NCI-H2107 treated with DMSO at 0.1 percent for 48 hours (cell line): ENCODE data around the gene GPR39.

ENCODE experiments used
- DNase-seq: peaks from one replicate; lab custom pipeline; 2025; ENCODE audit not compliant: unreplicated experiment; lab: John Stamatoyannopoulos, UW

The GPR39 gene

DNA sequence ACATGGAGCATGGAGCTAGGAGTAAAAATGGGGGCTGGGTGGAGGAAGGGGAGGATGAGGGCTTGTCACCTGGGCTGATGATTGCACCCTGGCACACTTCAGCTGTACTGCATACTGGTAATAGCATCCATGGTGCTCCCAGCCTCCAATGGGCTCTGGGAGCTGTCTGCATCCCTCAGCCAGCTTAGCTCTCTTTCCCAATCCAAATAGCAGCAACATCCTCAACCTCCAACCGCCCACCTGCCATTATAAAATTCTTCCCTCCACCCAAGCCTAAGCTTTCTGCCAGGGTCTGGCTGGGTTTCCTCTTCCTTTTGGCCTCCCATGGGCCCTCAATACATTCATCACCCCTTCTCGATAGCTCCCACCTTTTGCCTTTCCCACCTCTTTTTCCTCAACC is 143.3 kb downstream of the GPR39 start:
- no peak for DNase-seq

DNA sequence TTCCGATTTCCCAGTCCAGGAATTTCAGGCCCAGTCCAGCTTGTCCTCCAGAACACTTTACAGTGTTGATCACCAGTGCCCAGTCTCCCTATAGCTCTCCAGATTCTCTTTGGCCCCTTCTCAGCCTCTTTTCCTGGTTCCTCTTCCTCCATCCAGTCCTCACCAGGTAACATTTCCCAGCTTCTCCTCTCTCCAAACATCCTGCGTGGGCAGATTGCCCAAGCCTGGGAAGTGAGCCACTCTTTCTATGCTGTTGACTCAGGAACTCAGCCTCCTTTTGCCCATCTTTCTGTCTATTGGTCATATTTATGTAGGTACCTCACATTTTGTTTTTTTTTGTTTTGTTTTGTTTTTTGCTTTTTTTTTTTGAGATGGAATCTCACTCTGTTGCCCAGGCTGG is 144.0 kb downstream of the GPR39 start:
- no peak for DNase-seq

DNA sequence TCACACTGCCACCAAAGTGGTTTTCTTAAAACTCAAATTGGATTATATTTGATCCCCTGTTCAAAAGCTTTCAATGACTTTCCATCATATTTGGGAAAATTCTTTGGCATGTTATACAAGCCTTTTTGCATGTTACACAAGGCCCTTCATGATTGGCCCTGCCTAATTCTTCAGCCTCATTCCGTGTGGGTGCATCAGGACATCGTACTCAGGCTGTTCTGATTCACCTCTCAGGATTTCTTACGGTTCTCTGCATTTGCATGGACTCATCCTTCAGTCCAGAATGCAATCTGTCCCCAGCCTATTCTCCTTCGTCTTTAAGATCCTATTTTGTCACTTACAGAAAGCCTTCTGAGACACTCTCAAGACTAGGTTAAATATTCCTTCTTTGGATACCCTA is 145.6 kb downstream of the GPR39 start:
- no peak for DNase-seq

DNA sequence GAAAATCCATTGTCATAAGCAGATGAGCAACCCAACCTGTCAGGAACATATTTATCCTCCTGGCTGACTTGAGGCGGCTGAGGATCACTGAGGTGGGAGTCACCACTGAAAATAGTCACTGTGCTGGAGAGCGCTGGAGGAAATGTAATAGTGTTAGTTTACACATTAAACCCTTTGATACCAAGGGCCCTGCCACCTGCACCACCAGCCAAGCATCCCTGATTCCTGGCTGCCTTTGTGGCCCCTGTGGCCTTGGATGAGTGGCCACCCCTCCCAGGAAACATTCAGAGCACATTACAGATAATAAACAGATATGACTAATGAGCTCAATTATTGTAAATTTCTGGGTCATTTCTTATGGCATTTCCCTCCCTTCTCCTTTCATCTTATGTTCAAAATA is 147.5 kb downstream of the GPR39 start:
- no peak for DNase-seq

DNA sequence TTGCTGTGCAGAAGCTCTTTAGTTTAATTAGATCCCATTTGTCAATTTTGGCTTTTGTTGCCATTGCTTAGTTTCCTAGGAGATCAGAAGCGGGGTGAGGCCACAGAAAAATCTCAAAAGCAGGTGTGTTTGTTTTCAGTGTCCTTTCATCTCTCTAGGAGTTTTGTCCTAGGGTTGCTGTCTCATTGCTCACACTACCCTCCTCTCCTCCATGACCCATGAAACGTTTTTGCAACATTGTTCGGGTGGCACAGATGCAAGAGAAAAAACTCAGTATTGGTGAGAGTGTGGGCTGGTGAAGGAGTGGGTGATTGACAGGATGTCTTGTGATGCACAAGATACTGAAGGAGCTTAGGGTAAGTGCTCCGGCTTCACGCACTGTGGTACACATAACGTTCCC is 149.8 kb downstream of the GPR39 start:
- DNase-seq, result no peak

DNA sequence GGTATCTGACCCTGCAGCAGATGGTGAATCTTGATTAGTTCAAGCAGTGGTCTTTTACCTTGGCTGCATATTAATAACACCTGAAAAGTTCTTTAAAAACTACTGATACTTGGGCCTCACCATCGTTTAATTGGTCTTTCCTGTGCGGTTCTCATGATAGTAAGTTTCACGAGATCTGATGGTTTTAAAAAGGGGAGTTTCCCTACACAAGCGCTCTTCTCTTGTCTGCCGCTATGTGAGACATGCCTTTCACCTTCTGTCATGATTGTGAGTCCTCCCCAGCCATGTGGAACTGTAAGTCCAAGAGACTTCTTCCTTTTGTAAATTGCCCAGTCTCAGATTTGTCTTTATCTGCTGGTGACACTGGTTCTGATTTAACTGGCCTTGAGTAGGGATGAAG is 151.1 kb downstream of the GPR39 start:
- DNase-seq, result no peak

DNA sequence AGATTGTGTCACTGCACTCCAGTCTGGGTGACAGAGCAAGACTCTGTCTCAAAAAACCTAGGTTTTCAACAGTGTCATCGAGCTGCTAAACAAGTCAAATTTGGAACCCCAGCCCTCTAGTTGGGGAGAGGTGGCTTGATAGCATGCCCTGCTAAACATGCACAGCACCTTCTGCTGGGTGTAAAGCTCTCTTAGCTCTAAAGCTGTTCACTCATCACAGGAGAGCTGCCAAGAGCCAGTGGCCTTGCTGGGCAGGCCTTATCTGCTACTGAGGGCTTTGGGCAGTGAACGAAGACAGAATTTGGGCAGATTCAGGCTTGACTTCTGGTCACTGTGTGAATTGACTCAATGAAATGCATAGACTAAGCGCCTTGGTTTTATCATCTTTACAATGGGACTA is 152.1 kb downstream of the GPR39 start:
- no peak for DNase-seq

DNA sequence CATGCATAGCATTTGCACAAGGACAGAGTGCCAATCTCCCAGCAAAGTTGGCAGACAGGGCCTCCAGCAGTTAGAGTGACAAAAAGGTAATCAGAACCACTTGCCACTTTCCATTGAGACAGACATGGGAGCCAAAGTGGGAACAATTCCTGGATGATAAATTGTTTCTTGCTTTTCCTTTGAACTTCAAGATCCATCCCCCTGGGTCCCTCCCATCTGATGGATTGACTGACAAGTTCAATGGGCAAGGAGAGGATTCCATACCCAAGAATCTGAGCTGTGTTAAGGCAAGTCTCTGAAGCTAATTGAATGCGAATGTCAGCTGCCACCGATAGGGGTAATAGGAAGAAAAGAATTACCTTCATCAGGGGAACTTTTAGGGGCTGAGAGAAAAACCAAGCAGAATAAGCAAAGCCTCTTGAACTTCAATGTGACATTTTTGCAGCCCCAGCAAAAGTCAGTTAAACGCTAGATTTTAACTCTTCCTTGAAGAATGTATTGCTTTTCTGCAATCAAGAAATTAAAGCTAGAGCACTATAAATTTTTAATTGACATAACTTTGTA is 156.9 kb downstream of the GPR39 start:
- no peak for DNase-seq

DNA sequence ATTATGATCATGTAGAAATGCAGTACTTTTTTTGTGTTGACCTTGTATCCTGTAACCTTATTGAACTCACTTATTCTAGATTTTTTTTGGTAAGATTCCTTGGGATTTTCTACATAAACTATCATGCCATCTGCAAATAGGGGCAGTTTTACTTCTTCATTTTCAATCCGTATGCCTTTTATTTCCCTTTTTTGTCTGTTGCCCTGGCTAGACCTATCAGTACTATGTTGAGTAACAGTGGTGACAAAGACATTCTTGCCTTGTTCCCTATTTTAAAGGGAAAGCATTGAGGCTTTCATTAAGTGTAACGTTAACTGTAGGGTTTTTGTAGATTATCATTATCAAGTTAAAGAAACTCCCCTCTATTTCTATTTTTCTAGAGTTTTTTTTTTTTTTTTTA is 161.1 kb downstream of the GPR39 start:
- no peak for DNase-seq

DNA sequence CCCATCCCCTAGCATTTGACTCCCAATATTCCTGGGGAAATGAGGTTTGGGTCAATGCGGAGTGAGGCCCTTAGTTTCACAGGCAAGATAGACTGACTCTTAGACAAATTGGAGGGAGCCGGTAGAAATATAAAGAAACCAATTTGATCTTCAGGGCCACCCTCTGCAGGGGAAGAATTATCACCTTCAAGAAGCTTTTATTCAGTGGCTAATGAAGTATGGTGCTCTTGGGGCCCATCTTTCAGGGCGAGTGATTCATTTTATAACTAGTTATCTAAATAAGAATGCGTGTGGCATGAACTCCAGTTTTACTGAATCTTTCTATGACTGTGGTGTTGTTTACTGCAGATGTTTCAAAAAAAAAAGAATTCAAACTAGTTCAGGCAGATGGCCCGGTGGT is 165.0 kb downstream of the GPR39 start:
- no peak for DNase-seq

DNA sequence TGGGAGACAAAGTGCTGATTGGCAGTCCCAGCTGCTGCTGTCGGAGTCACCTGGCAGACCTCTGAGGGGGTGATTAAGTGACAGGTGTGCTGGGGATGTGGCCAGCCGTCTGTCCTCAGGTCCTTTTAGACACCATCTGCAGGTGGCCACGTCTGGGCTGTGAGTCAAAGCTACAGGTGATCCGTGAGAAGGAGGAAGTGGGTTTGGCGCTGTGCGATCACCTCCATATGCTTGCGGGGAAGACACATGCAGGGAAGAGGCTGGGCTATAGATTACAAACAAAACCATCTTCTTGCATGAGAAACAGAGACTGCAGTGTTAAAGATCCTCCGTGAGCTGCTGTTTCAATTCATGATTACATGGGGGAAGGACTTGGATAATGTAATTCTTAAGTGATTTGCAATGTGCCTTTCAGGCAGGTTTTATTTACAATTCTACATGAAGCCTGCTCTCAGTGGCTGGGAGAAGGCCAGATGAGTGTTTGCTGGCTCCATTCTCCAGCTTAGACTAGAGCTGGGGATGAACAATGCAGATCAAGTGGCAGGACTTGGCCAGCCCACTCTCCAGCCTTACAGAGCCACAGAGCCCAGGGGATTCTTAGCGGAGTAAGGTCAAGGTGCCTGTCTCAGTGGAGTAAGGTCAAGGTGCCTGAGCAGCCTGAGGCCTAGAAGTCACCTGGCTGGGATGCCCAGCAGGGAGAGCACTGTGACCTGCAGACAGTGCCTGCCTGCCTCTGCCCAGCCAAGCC is 165.6 kb downstream of the GPR39 start:
- DNase-seq, result peak; percentile 96

DNA sequence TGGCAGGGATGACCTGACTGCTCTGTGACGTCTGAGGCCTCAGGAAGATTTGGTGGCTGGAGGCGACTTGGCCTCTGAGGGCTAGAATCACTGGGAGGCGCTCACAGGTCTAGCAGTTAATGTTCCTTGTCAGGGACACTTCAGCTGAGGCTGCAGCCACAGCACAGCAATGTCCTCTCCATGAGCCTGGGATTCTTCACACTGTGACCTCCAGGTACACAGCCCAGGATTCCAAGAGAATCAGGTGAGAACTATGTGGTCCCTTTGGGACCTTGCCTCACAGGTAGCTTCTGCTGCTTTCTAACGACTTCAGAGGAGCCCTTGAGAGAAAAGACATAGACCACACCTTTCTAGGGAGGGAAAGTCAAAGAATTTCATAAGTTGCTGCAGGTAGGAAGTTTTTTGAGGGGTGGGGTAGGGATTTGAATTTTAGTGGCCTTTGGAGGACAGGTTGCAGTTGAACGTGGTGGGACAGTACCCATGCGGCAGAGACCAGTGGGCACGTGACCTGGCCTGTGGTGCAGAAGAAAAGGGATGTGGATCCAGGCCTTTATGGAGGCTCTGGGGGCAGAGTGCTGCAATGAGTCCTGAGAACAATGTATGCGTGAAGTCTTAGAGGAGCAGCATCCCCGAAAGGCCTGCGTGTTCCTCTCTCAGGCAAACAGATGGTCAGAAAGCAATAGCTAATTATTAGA is 167.2 kb downstream of the GPR39 start:
- DNase-seq, result no peak

DNA sequence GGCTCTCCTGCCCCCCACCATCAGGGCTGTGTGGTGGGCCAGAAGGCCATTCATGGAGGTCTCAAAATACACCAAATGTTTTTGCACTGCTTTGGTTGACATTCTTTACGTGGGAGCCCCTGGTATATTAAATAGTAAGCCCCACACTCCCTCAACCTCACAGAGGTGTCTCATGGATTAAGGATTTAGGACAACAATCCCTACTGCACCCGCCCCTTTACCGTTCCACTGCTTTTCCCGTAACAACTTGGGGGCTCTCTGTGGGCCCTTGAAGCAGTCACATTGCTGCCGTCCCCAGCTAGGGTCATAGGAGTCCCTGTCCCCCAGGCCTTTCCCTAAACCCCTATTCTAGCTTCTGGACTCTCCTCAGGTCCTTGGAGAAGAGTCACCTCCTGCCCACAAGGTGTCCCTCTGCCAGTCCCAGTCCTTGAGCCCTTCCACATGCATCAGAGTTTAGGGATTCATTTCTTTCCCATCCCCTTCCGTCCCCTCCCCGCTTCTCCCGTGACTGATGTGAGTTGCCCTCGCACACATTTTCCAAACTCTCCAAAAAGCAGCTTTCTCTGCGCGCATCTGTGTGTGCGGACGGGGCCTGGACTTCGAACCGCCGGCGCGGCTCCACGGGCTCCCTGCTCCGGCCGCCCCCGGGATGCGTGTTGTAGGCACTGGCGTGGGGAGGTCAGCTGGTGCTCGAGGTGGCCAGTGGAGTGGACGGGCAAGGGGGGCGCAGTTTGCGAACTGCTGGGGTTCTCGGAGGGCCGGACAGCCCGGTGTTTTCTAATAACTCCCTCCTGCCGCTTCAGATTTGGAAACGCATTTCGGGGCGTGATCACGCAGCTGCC is 168.6 kb downstream of the GPR39 start:
- DNase-seq, result no peak

DNA sequence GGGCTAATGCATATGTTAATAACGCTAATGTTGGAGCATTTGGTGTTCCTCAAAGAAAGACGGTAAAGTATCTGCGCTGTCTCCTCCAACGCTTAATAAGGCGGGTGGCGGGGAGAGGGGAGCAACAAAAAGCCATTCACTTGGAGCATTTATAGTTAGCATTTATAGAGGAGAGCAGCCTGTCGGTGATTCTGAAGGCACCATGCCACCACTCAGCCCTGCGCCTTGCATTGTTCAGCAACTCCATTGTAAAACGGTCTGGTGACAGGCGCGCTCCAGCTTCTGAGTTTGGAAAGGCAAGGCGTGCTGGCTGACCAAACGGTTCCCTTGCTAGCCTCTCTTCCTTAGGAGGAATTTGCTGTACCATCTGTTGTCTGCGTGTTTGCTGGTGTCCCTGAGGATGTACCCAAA is 169.5 kb downstream of the GPR39 start:
- DNase-seq, result no peak

DNA sequence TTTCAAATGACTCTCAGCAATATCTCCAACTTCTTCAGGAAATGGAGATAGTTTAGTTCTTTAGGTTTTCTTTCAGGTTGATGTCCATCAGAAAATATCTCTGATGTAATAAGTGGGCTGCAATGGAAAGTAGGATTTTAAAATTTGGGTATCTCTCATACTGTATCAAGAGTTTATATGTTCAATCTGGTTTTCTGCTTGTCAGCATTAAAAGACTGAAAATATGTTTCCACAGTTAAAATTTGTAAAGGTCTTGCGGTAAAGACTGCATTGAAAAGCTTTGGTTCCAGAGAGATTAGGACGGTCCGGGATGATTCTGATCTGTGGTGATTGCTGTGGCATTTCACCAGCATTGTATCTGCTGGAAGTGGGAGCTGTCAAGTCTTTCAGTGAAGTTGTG is 170.2 kb downstream of the GPR39 start:
- DNase-seq, result no peak

DNA sequence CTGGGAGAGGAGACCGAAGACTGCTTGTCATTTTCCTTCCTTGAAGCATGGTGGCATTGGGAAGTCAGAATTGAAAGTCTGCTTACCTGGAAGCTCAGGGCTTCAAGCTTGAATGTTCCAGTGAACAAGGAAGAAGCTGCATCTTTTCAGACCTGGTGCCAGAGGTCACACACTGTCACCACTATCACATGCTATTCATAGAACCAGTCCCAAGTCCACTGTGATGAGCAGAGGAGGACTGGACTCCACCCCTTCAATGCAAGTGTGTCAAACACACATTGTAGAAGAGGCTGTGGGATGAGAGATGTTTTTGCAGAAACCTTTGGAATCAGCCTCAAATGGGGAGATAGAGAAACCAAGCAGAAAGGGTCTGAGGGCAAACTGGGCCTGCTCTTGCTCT is 172.0 kb downstream of the GPR39 start:
- DNase-seq, result no peak

DNA sequence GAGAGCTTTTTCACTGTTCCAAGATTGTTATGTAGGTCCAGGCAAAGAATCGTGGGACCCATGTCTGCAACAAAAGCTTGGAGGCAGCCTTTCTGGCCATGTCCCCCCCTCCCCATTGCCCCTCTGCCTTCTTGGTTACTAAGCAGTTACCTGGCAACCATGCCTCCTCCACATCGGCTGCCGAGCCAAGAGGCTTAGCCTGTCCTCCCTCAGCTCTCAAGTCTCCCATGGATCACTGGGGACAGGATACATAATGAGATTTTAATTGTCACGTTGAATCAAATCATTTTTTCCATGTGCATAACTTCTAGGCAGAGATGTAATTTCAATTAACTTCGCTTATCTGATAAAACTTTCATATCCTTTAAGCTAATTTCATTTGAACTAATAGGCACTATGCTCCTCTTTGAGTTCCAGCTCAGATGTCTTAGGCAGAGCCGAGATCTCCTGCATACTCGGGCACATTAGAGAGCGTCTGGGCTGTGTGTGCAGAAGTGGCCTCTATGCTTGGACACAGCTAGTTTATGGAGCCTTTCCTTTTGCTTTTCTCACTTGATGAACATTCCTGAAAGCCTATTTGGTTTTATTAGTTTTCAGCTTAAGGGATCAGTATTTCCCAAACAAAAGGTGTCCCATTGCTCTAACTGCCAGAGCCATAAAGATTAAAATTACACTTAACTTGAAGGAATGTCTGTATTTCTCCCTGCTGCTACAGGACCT is 172.7 kb downstream of the GPR39 start:
- DNase-seq, result no peak

DNA sequence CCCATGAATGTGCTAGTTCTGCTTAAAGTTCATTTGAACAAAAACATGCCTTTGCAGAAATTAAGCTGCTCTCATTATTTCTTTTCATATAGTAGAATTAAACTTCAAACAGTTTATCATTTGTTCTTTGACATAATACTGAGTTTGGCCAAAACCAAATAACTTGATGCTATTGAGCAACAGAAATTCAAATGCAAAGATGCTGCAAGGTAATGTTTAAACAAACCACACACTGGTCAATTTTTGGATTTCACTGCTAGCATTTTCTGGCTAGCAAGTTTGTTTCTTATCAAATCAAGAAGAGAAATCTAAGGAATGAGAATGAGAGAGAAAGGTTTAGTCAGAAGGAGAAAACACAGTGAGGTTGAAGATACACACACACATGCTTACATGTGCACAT is 173.4 kb downstream of the GPR39 start:
- DNase-seq, result no peak

DNA sequence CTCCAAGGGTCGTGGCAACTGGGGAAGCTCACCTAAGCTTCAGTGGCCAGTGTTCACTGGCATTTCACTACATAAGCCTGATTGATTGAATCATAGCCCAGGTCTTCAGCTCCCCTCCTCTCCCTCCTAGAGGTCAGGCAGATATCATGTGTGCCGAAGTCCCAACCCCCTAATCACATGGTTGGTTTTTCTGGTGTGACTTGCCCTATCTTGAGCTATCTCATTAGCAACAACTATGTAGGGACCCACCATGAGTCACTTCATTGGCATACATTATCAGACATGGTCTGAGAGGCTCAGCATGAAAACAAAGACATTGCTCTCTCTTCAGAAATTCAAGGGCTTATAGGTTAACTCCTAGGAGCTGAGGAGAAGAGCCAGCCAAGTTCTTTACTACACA is 176.6 kb downstream of the GPR39 start:
- no peak for DNase-seq

DNA sequence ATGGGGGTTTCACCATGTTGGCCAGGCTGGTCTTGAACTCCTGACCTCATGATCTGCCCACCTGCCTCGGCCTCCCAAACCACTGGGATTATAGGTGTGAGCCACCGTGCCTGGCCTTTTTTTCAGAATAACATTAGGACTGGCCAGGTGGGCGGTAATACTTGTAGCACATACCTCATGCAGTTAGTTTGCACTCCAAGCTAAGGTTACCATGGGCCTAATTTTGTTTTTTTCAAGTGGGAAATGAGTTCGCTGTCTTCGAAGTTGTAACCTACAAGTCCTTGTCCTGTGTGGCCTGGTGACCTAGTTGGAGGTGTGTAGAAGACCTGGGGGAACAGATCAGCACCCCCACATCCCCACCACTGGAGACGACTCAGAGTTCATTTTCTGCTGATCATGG is 178.6 kb downstream of the GPR39 start:
- no peak for DNase-seq

DNA sequence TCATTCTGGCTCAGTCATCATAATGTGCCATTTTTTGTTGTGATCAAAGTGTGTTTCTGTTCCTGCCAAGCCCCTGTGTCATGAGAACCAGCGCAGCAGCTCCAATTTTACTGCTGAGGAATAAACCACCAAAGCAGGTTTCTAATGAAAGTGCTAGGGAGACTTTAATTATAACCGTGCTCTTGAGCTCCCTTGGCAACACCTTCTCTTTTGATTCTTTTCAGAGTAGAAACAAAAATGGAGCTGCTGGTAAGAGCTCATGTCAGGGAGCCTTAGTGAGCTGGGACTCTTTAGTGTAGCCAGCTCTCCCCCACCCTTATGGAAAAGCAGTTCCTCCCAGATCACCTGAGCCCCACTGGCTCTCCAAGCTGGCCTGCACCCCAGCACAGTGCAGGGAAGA is 179.1 kb downstream of the GPR39 start:
- no peak for DNase-seq
